ENCODE results near the gene TNRC6B. TPM values are rescaled to one million over a fixed set of nuclear protein-coding genes. Genes with fewer than 3 reads are reported as not detected.

Gene TNRC6B, protein sequence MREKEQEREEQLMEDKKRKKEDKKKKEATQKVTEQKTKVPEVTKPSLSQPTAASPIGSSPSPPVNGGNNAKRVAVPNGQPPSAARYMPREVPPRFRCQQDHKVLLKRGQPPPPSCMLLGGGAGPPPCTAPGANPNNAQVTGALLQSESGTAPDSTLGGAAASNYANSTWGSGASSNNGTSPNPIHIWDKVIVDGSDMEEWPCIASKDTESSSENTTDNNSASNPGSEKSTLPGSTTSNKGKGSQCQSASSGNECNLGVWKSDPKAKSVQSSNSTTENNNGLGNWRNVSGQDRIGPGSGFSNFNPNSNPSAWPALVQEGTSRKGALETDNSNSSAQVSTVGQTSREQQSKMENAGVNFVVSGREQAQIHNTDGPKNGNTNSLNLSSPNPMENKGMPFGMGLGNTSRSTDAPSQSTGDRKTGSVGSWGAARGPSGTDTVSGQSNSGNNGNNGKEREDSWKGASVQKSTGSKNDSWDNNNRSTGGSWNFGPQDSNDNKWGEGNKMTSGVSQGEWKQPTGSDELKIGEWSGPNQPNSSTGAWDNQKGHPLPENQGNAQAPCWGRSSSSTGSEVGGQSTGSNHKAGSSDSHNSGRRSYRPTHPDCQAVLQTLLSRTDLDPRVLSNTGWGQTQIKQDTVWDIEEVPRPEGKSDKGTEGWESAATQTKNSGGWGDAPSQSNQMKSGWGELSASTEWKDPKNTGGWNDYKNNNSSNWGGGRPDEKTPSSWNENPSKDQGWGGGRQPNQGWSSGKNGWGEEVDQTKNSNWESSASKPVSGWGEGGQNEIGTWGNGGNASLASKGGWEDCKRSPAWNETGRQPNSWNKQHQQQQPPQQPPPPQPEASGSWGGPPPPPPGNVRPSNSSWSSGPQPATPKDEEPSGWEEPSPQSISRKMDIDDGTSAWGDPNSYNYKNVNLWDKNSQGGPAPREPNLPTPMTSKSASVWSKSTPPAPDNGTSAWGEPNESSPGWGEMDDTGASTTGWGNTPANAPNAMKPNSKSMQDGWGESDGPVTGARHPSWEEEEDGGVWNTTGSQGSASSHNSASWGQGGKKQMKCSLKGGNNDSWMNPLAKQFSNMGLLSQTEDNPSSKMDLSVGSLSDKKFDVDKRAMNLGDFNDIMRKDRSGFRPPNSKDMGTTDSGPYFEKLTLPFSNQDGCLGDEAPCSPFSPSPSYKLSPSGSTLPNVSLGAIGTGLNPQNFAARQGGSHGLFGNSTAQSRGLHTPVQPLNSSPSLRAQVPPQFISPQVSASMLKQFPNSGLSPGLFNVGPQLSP (N-terminal part only)
- 15.8 and 16.8 TPM in 2 replicates for total RNA-seq

DNA sequence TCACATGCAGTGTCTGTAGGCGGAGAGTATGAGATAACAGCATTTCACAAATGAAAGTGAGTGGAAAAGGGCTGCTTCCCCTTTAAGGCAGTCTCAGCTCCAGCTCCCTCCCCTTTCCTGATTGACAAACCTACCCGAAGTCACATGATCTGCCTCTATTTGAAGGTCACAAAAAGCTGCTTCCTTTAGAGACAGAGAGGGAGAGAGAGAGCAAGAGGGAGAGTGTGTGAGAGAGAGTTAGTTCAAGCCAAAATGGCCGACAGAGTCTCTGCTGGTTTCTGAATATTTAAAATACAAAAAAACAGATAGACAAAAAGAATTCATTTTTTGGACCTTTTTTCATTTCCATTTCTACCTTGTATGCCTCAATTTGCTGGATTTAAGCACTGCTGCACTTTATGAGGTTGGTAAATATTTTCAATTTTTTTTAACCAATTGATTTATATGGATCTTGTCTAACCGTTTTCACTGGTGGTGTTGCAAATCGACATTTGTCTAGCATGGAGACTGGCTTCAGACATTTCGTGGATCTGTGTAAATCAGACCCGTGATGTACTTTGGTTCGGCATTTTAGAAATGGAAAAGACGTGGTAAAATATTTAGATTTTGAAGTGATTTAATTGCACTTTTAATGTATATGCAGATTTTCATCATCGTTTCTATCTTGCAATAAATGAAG is at the start of gene TNRC6B:
TSS of gene TNRC6B (plus strand) at position 188 of the 679 bp plus-strand sequence. CDS start at position 399, 211 bp downstream.

DNA sequence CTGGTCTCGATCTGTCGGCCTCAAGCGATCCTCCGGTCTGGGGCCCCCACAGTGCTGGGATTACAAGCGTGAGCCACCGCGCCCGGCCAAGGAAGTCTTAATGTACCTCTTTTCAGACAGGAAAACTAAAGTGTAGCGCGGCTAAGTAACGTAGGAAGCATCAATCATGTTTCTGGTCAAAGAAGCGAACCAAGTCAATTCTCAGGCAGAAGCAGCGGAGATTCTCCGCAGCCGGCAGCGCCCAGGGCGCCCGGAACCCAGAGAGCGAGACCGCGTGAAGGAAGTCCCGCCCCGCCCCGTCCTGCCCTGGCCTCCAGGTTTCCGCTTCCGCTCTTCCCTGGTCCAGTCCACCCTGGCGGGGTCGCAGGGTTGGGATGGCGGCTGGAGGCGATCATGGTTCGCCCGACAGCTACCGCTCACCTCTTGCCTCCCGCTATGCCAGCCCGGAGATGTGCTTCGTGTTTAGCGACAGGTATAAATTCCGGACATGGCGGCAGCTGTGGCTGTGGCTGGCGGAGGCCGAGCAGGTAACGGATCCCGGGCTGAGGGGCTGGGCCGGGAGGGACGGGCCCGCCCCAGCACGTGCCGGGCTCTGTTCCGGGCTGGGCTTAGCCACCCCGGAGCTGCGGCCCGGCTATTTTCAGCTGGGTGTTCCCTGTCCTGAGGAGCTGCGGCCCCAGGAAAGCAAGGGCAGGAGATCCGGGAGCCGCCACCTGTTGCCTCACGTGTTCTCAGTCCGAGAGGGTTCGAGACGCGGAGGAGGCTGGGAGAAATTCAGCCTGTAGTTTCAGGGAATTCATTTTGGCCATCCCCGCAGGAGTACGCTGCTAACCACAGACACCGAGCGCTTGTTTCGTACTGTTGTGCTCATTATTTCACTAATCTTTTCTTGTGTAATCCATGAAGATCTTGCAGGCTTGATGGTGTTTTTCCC is 168.7 kb downstream of the TNRC6B start, which contains the start of gene ADSL:
TSS of gene ADSL (plus strand) at position 316 of the 934 bp plus-strand sequence. CDS start at position 375, 59 bp downstream.

Other genes starting within 250 kb of the TNRC6B start
- not detected in 2 replicates for gene TMA7B, start 217.5 kb upstream of the TNRC6B start, total RNA-seq
- under 0.01 TPM in 1 of 2 replicates, not detected in the other for gene FAM83F, start 183.0 kb upstream of the TNRC6B start, total RNA-seq
- 124 and 171 TPM in 2 replicates for gene ADSL, start 168.6 kb downstream of the TNRC6B start, total RNA-seq
- gene SGSM3, start 192.7 kb downstream of the TNRC6B start, total RNA-seq, result 53.5 and 70.8 TPM in 2 replicates

Measured in endothelial cell of coronary artery (primary cell).